HG03432 (cell line): ENCODE measurements around the gene VEGFC.

Experiments used
- ATAC-seq: cut with Tn5 transposase; IDR thresholded peaks from one replicate; pipeline ENCODE4 v1.9.1; 2021; ENCODE audit warnings: mild to moderate bottlenecking, moderate library complexity; ENCODE audit not compliant: unreplicated experiment

The VEGFC gene

DNA sequence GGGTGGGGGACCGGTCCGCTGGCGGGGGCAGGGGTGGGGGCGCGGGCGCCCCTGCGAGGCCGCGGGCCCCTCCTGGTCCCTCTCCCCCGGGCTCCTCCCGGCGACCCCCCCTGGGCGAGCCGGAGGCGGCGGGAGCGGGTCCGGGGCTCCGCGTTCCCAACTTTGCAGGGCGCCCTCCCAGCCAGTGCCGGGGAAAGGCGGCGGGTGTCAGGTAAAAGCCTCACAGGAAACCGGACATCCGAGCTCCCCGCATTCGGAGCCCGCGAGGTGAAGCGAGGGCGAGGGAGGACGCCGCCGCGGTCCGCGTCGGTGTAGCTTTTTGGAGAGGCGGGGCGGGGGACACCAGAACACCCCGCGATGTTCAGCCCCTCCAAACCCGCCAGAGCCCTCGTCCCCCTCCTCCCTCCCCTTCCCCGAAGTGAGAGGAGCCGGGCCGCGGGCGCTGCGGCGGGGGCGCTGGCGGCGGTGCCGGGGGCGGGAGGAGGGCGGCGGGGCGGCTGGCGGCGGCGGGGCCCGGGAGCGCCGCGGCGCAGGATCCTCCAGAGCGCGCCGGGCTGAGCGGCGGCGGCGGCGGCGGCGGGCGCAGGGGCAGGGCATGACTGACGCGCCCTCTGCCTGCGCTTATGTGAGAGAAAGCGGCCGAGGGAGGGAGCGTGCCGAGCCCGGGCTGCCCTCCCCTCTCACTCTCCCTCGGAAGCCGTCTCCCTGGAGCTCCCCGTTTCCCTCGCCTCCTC lies at the start of gene VEGFC:
Gene VEGFC, minus strand, starts transcription at position 597 of the 734 bp plus-strand sequence. CDS start 611 bp downstream, outside the sequence.
- peak; percentile 94 for ATAC-seq

DNA sequence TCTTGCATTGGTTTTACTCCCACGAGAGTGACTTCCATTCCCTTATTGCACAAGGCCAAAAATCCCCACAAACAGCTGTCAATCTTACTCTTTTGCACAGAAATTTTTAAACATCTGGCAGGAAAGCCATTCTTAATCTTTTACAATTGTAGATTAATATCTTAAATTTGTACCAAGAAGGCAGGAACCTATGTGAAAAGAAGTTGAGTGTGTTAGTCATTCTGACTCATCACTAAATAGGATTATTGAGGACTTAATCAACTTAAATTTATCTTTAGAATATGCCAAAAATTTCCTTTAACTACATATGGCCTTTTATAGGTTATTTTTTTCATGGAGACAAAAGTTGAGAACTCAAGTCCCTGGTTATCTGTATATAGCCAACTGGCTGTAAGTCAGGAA lies 49.0 kb upstream of the VEGFC start:
- no peak for ATAC-seq

DNA sequence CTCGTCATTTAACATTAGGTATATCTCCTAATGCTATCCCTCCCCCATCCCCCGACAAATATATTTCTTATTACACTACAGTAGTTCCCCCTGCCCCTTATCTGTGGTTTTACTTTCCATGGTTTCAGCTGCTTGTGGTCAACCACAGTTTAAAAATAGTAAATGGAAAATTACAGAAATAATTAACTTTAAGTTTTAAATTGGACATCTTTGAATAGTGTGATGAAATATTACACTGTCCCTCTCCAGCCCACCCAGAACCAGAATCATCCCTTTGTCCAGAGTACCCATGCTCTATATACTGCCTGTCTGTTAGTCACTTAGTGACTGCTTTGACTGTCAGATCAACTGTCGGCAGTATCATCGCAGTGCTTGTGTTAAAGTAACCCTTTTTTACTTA lies 47.4 kb upstream of the VEGFC start:
- ATAC-seq: no peak

- no peak for ATAC-seq
Observed at GRCh38 chr4:176839656-176840055, 46.9 kb upstream of the VEGFC start.

DNA sequence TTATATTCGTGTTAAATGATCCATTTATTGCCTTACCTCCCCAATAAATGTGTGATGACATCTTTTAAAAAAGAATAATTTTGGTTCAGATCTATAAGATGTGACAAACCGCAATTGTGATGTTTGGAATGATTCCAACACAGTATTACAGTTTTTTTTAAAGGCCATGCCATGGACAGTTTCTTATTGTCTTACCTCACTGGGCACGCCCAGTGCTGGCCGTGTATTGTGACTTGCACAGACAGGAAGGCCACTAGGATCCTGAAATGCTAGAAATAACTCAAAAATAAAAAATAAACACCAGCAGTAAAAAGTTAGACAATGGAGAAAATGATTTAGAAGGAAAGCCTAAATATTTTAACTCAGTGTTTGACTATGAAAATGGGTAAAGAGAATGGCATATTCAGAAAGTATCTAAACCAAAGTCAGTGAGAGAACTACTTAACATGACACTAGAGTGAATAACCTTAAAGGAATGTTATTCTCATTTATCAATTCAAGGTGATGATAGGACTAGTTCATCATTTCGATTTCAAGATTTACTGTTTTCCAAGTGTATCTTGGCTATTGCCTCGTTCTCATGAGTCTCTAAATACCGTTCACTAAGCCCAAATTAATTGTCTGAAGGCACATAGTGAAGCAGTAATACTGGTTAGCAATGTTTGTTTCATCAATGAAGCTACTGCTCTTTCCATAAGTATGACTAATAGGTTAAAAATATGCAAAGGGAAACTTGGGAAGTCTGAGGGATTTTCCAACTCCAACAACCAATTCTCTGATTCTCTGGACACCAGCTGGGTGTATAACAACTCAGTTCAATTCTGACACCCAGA lies 46.1 kb upstream of the VEGFC start:
- ATAC-seq: no peak

GRCh38 chr4:176837169-176837895 lies 44.6 kb upstream of the VEGFC start:
- no peak for ATAC-seq

GRCh38 chr4:176834531-176834930 lies 41.8 kb upstream of the VEGFC start:
- no peak for ATAC-seq

GRCh38 chr4:176833400-176834175 lies 40.9 kb upstream of the VEGFC start:
- ATAC-seq: no peak

DNA sequence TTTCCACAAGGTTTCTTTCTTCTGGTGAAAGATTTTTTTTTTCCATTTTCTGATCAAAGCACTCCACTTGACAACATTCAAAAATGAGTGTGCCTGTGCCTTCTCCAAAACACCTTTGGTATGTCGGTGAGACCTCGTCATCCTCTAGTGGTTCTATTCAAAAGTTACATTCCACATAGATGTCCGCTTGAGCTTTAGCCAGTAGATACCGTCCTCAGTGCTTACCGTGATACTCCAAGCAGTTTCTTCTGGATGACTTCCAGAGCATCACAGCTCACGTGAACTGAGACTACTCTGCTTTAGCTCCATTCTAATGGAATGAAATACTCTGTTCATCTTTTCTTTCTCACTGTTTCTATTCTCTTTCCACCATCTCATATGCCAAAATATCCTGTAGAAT lies 38.2 kb upstream of the VEGFC start:
- no peak for ATAC-seq

- no peak for ATAC-seq
Observed at GRCh38 chr4:176825586-176825985, 32.9 kb upstream of the VEGFC start.

DNA sequence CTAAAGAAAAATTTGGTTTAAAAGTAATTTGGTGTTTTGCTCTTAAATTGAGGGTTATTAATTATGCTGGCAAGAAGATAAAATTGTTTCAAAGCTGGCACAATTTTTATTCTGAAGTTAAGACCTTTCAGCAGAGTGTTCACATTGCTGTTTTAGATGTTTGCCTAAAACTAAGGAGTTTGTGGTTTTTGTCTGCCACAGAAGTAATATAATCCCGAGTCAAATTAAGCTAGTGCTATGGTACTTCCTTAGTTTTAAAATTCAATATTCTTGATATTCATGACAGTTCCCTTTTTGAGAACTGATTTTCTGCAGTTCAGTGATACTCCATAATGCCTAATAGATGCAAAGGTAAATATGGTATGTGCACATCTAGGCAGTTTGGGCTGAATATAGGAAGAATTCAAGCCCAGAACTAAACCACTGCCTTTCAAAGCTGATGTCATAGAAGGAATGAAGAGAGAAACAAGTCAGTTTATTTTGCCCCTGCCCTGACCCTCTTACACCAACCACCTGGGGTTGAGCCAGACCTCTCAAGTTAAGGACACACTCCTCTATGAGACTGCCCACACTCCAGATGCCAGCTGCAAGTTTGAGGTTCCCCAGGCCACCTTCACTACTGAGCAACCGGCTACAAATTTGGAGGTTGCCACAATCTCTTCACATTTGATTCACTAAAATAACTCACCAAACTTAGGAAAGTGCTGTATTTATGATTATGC lies 32.1 kb upstream of the VEGFC start:
- ATAC-seq: no peak

- no peak for ATAC-seq
Observed at GRCh38 chr4:176818531-176818930, 25.8 kb upstream of the VEGFC start.

DNA sequence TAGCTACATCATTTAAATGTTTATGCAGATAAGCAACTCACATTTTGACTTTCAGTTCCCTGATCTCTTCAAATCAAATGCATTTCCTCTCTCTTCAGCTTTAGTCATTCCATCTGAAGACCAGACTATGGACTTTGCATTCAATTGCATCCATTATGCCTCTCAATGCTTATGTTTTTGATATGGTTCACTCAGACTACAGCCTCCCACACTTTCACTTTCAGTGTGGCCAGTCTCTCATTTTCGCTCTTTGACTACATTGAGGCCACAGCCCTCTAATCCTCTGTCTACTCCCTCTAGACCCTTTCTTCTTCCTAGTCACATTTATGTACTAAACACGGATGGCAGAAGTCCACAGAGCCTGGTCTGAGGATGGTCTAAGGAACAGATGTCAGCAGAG lies 24.5 kb upstream of the VEGFC start:
- ATAC-seq: peak; percentile 96

- ATAC-seq: no peak
Observed at GRCh38 chr4:176814770-176815169, 22.0 kb upstream of the VEGFC start.

DNA sequence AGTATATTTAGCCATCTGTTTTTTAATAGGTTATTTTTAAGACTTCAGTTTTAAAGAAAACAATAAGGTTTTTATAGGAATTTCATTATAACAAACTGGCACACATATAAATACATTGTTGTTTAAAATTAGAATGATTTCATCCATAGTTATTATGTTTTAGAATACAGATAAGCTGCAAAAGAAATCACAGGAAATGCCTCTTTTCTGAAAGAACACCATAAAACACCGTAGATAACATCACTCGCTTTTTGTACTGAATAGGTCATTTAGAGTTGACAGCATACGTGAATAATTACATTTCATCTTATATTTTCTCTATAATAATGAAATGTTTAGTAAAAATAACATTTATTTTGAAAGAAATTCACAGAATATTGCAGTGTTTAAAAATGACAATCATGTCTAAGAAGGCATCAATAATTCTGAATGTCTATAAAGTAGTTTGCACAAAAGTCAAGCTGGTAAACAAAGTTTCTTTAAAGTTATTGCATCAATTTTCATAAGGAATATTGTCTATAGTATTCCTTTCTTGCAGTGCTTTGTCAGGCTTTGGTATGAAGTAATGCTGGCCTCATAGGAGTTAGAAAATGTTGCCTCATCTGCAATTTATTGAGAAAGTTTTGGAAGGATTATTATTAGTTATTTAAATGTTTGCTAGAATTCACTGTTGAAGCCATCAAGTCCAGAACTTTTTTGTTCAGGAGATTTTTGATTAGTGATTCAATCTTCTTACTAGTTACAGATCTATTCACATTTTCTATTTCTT lies 17.9 kb upstream of the VEGFC start:
- ATAC-seq: no peak

- ATAC-seq: no peak
Observed at GRCh38 chr4:176806778-176807375, 14.2 kb upstream of the VEGFC start.

- ATAC-seq: no peak
Observed at GRCh38 chr4:176805155-176805554, 12.4 kb upstream of the VEGFC start.

- ATAC-seq: no peak
Observed at GRCh38 chr4:176800891-176801534, 8.3 kb upstream of the VEGFC start.
